CD4-positive, alpha-beta T cell treated with Interleukin-21 for 1 hour (primary cell): ENCODE measurements around the gene REN.

ENCODE experiments used
- DNase-seq: peaks from one replicate; pipeline ENCODE4 v3.0.0-alpha.2; 2020

REN gene

GRCh38 chr1:204190212-204191211, 24.4 kb upstream of the REN start:
- DNase-seq = no peak

- DNase-seq = no peak
Measured at GRCh38 chr1:204188959-204189639, 23.0 kb upstream of the REN start.

- DNase-seq = no peak
Measured at GRCh38 chr1:204186597-204186996, 20.5 kb upstream of the REN start.

- DNase-seq = no peak
Measured at GRCh38 chr1:204181116-204181515, 15.0 kb upstream of the REN start.

- DNase-seq = no peak
Measured at GRCh38 chr1:204180133-204180532, 14.0 kb upstream of the REN start.

- DNase-seq = no peak
Measured at GRCh38 chr1:204178487-204179281, 12.5 kb upstream of the REN start.

GRCh38 chr1:204177133-204177532, 11.0 kb upstream of the REN start:
- DNase-seq = no peak

GRCh38 chr1:204176049-204176448, 9.9 kb upstream of the REN start:
- DNase-seq = no peak

GRCh38 chr1:204174958-204175357, 8.8 kb upstream of the REN start:
- DNase-seq = no peak

GRCh38 chr1:204172404-204173029, 6.4 kb upstream of the REN start:
- no peak for DNase-seq

- DNase-seq = no peak
Measured at GRCh38 chr1:204171751-204172178, 5.6 kb upstream of the REN start.

- no peak for DNase-seq
Measured at GRCh38 chr1:204170494-204171155, 4.5 kb upstream of the REN start.

- no peak for DNase-seq
Measured at GRCh38 chr1:204169858-204170257, 3.7 kb upstream of the REN start.

- DNase-seq = no peak
Measured at GRCh38 chr1:204167730-204168129, 1.6 kb upstream of the REN start.

- DNase-seq = peak; percentile 76
Measured at GRCh38 chr1:204162494-204163074, 3.6 kb downstream of the REN start.

- no peak for DNase-seq
Measured at GRCh38 chr1:204161609-204162493, 4.3 kb downstream of the REN start.

GRCh38 chr1:204157962-204158361, 8.2 kb downstream of the REN start:
- DNase-seq = no peak

- DNase-seq = no peak
Measured at GRCh38 chr1:204155881-204156280, 10.3 kb downstream of the REN start.

GRCh38 chr1:204154568-204155255, 11.4 kb downstream of the REN start:
- DNase-seq = no peak

GRCh38 chr1:204153667-204154066, 12.5 kb downstream of the REN start:
- DNase-seq = no peak
